HG02943 (cell line): Measurements from ENCODE around the gene GUCY2D.
"Not testable (repeated sequence)": the region's sequence is repeated elsewhere in the genome, so short reads cannot be mapped to it uniquely, and the experiment has no call there.

Experiments used
- ATAC-seq: cut with Tn5 transposase; IDR thresholded peaks from one replicate; pipeline ENCODE4 v1.9.1; 2021; ENCODE audit warnings: mild to moderate bottlenecking, low read depth, moderate library complexity; ENCODE audit not compliant: unreplicated experiment

GUCY2D gene

GRCh38 chr17:8001976-8002720 is at the start of gene GUCY2D:
GUCY2D (plus strand) TSS chr17:8002615; CDS start chr17:8003048, 433 bp downstream.
- ATAC-seq: no peak

- not testable (repeated sequence) for ATAC-seq
These were observed 49.1 kb upstream of the GUCY2D start for GRCh38 chr17:7953266-7953665.

DNA sequence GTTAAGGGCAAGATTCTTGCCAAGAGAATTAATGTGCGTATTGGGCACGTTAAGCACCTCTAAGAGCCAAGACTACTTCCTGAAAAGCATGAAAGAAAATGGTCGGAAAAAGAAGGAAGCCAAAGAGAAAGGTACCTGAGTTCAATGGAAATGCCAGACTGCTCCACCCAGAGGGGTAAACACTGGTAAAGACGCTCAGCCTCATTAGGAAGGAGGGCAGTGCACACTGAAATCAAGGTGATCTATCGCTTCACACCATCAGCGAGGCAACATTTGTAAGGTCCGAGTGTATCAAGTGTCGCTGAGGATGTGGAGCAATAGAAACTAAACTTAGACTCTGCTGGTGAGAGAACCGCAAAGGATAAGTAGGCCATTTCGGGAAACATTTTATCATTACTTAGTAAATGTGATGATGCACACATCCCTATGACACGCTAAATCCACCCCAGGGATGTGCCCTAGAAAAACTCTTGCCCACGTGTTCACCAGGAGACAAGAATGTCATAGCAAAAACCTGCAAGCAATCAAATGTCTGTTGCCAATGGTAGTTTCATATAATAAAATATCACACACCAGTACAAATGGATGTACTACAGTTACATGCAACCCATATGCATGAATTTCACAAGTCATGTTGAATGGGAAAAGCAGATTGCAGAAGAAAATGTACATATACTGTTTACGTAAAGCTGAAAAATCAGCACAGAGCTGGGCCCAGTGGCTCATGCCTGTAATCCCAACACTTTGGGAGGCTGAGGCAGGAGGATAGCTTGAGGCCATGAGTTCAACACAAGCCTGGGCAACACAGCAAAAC is 46.8 kb upstream of the GUCY2D start:
- ATAC-seq: no peak

DNA sequence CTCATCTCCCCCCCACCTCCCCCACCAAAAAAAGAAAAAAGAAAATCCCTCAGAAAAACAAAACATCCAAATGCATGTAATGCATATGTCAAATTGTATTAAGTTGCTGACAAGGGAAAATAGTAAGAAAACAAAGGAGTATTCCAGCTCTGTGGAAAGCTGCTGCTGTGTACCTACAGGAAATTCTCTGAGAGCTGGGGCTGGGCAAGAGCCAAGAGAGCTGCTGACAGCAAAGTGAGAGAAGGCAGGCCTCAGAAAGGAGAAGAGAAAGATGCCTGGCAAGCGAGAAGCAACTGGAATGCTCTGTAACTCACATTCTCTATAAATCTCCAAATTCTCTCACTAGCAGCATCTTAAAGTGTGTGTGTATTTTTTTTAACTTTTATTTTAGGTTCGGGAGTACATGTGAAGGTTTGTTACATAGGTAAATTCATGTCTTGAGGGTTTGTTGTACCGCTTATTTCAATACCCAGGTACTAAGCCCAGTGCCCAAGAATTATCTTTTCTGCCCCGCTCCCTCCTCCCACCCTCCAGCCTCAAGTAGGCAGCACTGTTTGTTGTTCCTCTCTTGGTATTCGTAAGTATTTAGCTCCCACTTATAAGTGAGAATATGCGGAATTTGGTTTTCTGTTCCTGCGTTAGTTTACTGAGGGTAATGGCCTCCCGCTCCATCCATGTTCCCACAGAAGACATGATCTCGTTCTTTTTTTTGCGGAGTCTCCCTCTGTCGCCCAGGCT is 46.0 kb upstream of the GUCY2D start:
- ATAC-seq: no peak

GRCh38 chr17:7959503-7960253 is 42.7 kb upstream of the GUCY2D start:
- ATAC-seq: no peak

DNA sequence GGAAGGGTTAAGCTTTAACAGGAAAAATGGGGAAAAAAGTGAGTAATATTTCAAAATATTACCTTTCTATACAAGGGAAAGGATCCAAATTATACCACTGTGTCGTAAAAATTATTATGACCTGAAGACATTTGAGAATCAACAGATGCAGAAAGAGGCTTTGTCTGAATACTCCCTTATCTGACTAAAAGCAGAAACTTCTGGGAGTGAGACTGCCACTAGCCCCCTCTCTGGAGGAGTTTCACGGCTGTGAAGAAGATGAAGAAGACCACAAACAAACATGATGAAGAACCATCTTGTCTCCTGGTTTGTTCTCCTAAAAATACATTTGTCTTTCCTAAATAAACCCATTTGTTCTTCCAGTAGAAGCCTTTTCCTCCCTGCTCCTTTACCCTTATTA is 41.0 kb upstream of the GUCY2D start:
- ATAC-seq: no peak

DNA sequence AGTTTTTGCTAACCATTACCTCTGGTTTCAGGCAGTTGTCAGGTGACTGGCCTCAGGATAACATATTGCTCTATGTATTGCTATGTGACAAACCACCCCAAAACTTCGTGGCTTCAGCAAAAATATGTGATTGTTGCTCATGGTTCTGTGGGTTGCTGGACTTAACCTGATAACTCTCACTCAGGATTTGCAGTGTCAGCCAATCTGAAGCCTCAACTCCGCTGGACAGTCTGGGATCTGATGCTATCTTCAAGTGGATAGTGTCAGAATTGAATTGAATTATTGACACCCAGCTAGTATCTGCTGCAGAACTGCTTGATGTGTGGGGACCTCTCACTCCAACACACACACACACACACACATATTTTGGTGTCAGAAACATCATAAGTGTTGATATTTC is 34.7 kb upstream of the GUCY2D start:
- ATAC-seq: no peak

GRCh38 chr17:7969433-7969832 is 33.0 kb upstream of the GUCY2D start:
- ATAC-seq: no peak

DNA sequence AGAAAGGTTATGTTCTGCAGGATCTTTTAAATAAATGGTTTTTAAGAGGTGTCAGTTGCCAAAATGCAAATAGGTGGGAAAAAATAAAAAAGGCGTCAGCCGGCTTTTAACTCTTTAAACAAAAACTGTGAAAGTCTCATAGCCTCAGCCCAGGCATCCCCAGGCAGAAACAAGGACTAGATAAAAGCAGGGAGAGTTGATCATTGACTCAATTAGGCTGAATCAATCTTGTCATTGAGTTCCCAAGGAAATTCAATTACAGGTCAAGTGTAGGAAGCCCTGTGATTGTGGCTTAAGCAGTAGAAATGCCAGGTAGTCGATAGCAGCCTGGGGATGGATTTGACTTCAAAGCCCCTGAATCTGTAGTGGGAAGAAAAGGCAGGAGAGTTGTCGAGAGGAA is 30.8 kb upstream of the GUCY2D start:
- ATAC-seq: no peak

- no peak for ATAC-seq
These were observed 30.2 kb upstream of the GUCY2D start for GRCh38 chr17:7972131-7972785.

- ATAC-seq: no peak
These were observed 27.7 kb upstream of the GUCY2D start for GRCh38 chr17:7974638-7975131.

GRCh38 chr17:7977039-7977438 is 25.4 kb upstream of the GUCY2D start:
- no peak for ATAC-seq

GRCh38 chr17:7977805-7978204 is 24.6 kb upstream of the GUCY2D start:
- ATAC-seq: no peak

DNA sequence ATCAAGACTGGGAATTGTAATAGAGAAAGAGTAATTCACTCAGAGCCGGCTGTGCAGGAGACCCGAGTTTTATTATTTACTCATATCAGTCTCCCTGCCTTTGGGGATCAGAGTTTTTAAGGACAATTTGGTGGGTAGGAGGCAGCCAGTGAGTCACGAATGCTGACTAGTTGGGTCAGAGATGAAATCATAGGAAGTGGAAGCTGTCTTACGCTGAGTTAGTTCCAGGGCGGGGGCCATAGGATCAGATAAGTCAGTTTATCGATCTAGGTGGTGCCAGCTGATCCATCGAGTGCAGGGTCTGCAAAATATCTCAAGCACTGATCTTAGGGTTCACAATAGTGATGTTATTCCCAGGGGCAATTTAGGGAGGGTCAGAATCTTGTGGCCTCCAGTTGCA is 20.2 kb upstream of the GUCY2D start:
- ATAC-seq: no peak

- no peak for ATAC-seq
These were observed 19.7 kb upstream of the GUCY2D start for GRCh38 chr17:7982666-7983065.

GRCh38 chr17:7984904-7985303 is 17.5 kb upstream of the GUCY2D start:
- no peak for ATAC-seq

DNA sequence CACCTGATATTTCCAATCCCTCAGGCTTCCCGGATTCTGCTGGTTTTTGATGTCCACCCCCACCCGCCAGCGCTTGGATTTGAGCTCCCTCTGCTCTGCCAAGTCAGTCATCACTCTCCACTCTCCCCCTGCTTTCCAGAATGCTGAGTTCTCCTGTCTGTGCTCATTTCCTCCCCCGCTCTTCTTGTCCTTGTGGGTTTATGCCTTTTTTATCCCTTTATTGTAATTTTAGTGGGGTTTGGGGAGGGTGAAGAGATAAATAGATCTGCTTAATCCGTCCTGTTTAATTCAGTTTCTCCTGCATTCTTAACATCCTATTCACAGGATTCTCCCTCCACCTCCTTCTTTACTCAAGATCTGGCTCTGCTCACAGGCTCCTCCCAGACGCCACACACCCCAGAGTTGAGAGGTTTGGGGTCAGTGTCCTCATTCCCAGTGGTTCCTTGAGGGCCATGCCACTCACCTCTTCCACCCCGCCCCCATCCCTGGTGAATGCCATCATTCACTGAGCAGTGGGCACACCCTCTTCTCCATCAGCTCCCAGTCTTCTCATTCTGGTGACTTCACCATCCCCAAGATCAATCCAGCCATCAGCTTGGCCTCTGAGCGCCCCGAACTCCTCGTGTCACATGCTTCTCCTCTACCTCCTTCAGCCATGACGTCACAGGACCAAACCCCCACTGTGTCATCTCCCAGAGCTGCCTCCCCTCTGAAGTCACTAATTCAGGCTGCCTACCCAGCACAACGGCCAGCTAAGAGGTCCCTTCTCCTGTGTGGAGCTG is 15.1 kb upstream of the GUCY2D start:
- no peak for ATAC-seq

GRCh38 chr17:7988750-7989178 is 13.7 kb upstream of the GUCY2D start:
- no peak for ATAC-seq
